Endothelial cell (in vitro differentiated cells): Measurements from ENCODE around the gene CHMP1B. TPM values are rescaled to one million over a fixed set of nuclear protein-coding genes. Genes with fewer than 3 reads are reported as not detected.

Experiments
- DNase-seq: peaks from one replicate; pipeline ENCODE4 v3.0.0; 2021; ENCODE audit warnings: low spot score
- H3K27ac Mint-ChIP-seq: one replicate; pipeline ENCODE4 v1.8.0; 2021; ENCODE audit warnings: mixed read lengths, inconsistent platforms; ENCODE audit not compliant: unreplicated experiment
- H3K27me3 Mint-ChIP-seq: one replicate; pipeline ENCODE4 v1.8.0; 2021; ENCODE audit warnings: mild to moderate bottlenecking, moderate library complexity, mixed read lengths, inconsistent platforms; ENCODE audit not compliant: unreplicated experiment
- H3K36me3 Mint-ChIP-seq: one replicate; pipeline ENCODE4 v1.8.0; 2021; ENCODE audit warnings: mild to moderate bottlenecking, low read depth, mixed read lengths, inconsistent platforms; ENCODE audit not compliant: unreplicated experiment
- H3K4me1 Mint-ChIP-seq: one replicate; pipeline ENCODE4 v1.8.0; 2021; ENCODE audit warnings: mild to moderate bottlenecking, mixed read lengths, inconsistent platforms; ENCODE audit not compliant: unreplicated experiment
- H3K4me3 Mint-ChIP-seq: one replicate; pipeline ENCODE4 v1.8.0; 2021; ENCODE audit warnings: mild to moderate bottlenecking, mixed read lengths, inconsistent platforms; ENCODE audit not compliant: unreplicated experiment
- H3K9me3 Mint-ChIP-seq: one replicate; pipeline ENCODE4 v1.8.0; 2021; ENCODE audit warnings: mixed read lengths, inconsistent platforms; ENCODE audit not compliant: unreplicated experiment
- CTCF ChIP-seq: fragments of 200-600 bp; sonication (generic); IDR thresholded peaks from one replicate; pipeline ENCODE4 v1.5.0; 2021; ENCODE audit warnings: antibody characterized with exemption; ENCODE audit not compliant: unreplicated experiment
- total RNA-seq: library from RNA; stranded (reverse); fragmentation: NEBNext Ultra II Directional; extraction: Animal tissue kit (Norgen Biotek cat#: 25700); gene quantifications from one replicate; pipeline ENCODE4 v1.2.1, GENCODE V29; 2021; ENCODE audit not compliant: unreplicated experiment

The CHMP1B gene
- total RNA-seq, 1 donor from 2014 or later, result 38.5 TPM

DNA sequence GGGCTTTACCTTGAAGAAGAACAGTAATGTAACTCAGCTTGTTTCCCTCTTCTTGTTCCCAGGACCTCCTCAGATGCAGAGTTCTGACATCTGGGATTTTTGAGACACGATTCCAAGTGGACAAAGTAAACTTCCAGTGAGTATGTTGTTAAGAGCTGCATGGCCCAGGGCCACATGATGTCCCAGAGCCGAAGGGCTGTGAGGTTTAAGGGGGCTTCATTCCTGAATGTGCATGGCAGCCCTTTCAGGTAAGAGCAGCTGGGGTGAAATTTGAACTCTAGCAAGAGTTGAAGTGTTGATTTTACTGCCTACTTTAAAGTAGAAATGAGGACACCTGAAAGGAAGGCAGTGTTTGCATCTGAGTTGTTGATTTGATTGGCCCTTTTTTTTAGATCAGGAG, 13.3 kb downstream of the CHMP1B start:
- no peak overlapping the region for H3K27ac Mint-ChIP-seq
- peaks cover 9% of the 10 kb centered on the region for H3K9me3 Mint-ChIP-seq
- DNase-seq, result no peak
- H3K4me1 Mint-ChIP-seq, result peaks cover 30% of the 10 kb centered on the region
- H3K36me3 Mint-ChIP-seq, result peaks cover 16% of the 10 kb centered on the region
- no peak overlapping the region for H3K4me3 Mint-ChIP-seq
- TF ChIP-seq CTCF, result no peak
- peaks cover 3% of the 10 kb centered on the region for H3K27me3 Mint-ChIP-seq

- Mint-ChIP-seq H3K4me1 (peaks cover 27% of the 10 kb centered on the region), H3K36me3 (peaks cover 16% of the 10 kb centered on the region), H3K9me3 (peaks cover 9% of the 10 kb centered on the region), H3K27ac (no peak overlapping the region), H3K4me3 (no peak overlapping the region), H3K27me3 (peaks cover 3% of the 10 kb centered on the region)
- no peak for DNase-seq
- TF ChIP-seq CTCF, result no peak
Observed at GRCh38 chr18:11865071-11865470, 13.9 kb downstream of the CHMP1B start.

DNA sequence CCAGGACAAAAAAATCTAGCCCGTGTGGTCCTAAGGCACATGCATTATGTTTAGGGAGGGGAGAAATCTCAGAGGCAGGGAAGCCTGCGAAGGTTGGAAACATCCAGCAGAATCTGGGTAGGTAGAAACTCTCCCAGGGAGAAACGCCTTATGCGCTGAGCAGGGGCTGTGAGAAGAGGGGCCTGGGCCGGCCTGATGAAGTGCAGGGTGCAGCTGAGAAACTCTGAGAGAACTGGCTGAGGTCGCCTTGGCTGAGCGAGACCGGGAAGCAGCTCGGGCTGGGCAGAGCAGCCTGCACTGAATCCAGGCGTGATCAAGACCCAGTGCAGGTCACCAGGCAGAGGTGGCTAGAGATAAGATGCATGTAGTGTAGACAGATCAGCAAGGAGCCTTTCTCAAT, 15.1 kb downstream of the CHMP1B start:
- H3K27me3 Mint-ChIP-seq, result peaks cover 3% of the 10 kb centered on the region
- H3K9me3 Mint-ChIP-seq, result peaks cover 5% of the 10 kb centered on the region
- H3K4me3 Mint-ChIP-seq, result no peak overlapping the region
- TF ChIP-seq CTCF, result no peak
- no peak overlapping the region for H3K27ac Mint-ChIP-seq
- H3K4me1 Mint-ChIP-seq, result peaks cover 22% of the 10 kb centered on the region
- peaks cover 10% of the 10 kb centered on the region for H3K36me3 Mint-ChIP-seq
- DNase-seq, result no peak

DNA sequence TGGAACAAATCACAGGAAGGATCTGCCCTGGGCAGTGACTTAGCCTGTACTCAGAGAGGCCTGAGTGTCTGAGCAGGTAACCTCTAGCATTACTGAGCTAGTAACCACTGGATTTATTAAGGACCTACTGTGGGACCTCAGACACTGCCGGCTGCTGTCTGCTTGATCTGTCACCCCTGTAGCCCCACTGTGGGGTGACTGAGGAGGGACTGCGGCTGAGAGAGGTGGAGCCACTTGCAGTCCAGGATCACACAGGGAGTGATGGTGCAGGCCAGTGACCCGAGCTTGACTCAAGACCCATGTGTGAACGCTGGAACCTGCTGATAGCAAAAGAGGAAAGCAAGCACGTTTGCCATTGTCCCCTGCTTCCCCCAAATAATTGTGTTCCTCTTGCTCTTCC, 15.6 kb downstream of the CHMP1B start:
- no peak overlapping the region for H3K4me3 Mint-ChIP-seq
- H3K4me1 Mint-ChIP-seq, result peaks cover 19% of the 10 kb centered on the region
- H3K27me3 Mint-ChIP-seq, result peaks cover 3% of the 10 kb centered on the region
- H3K9me3 Mint-ChIP-seq, result peaks cover 2% of the 10 kb centered on the region
- no peak for DNase-seq
- no peak for TF ChIP-seq CTCF
- H3K36me3 Mint-ChIP-seq, result peaks cover 7% of the 10 kb centered on the region
- H3K27ac Mint-ChIP-seq, result no peak overlapping the region

GRCh38 chr18:11868230-11868629, 17.0 kb downstream of the CHMP1B start:
- Mint-ChIP-seq H3K9me3 (no peaks in the 10 kb centered on the region), H3K36me3 (peaks cover 5% of the 10 kb centered on the region), H3K4me1 (peaks cover 11% of the 10 kb centered on the region), H3K27me3 (peaks cover 2% of the 10 kb centered on the region), H3K4me3 (no peak overlapping the region), H3K27ac (no peak overlapping the region)
- no peak for DNase-seq
- no peak for TF ChIP-seq CTCF
